Neural progenitor cell (in vitro differentiated cells): Measurements from ENCODE around the gene ELMOD1. TPM values are rescaled to one million over a fixed set of nuclear protein-coding genes. Genes with fewer than 3 reads are reported as not detected.
A peak's percentile ranks its signal among the peaks of the same experiment; 100 is the strongest.

Source experiments
- DNase-seq: peaks from one replicate; pipeline ENCODE4 v3.0.0-alpha.2; 2016; ENCODE audit warnings: low spot score
- H2AFZ ChIP-seq: fragments of 200-600 bp; sonication (generic); replicated peaks from 2 replicates; pipeline ENCODE4 v1.6.1; 2016; ENCODE audit warnings: antibody characterized with exemption
- H3F3A ChIP-seq: fragments of 200-600 bp; sonication (generic); 2 replicates; pipeline ENCODE4 v1.6.1; 2016; ENCODE audit warnings: antibody characterized with exemption, low read depth
- H3K27ac ChIP-seq: fragments of 200-600 bp; sonication (generic); 2 replicates; pipeline ENCODE4 v1.5.1; 2016; ENCODE audit warnings: mild to moderate bottlenecking
- H3K27me3 ChIP-seq: fragments of 200-600 bp; sonication (generic); 2 replicates; pipeline ENCODE4 v1.6.1; 2016; ENCODE audit warnings: mild to moderate bottlenecking, moderate library complexity
- H3K36me3 ChIP-seq: fragments of 200-600 bp; sonication (generic); 2 replicates; pipeline ENCODE4 v1.5.1; 2016
- H3K4me1 ChIP-seq: fragments of 200-600 bp; sonication (generic); 2 replicates; pipeline ENCODE4 v1.6.1; 2016; ENCODE audit warnings: mixed run types
- H3K4me2 ChIP-seq: fragments of 200-600 bp; sonication (generic); 2 replicates; pipeline ENCODE4 v1.6.1; 2016
- H3K4me3 ChIP-seq: fragments of 200-600 bp; sonication (generic); 2 replicates; pipeline ENCODE4 v1.5.1; 2016
- H3K79me2 ChIP-seq: fragments of 200-600 bp; sonication (generic); 2 replicates; pipeline ENCODE4 v1.6.1; 2016; ENCODE audit warnings: low read depth
- H3K9ac ChIP-seq: fragments of 200-600 bp; sonication (generic); 2 replicates; pipeline ENCODE4 v1.6.1; 2016
- H3K9me3 ChIP-seq: fragments of 200-600 bp; sonication (generic); 2 replicates; pipeline ENCODE4 v1.5.1; 2016; ENCODE audit warnings: low read depth
- H4K20me1 ChIP-seq: fragments of 200-600 bp; sonication (generic); 2 replicates; pipeline ENCODE4 v1.6.1; 2016; ENCODE audit warnings: low read depth
- H3K27ac Mint-ChIP-seq: 3 replicates; pipeline ENCODE4 v1.8.0; 2021; ENCODE audit warnings: mixed read lengths
- H3K27me3 Mint-ChIP-seq: 2 replicates; pipeline ENCODE4 v1.8.0; 2022; ENCODE audit warnings: low read depth, mild to moderate bottlenecking, inconsistent platforms, moderate library complexity, mixed read lengths; ENCODE audit not compliant: insufficient read depth
- H3K36me3 Mint-ChIP-seq: 3 replicates; pipeline ENCODE4 v1.8.0; 2021; ENCODE audit warnings: mixed read lengths
- H3K4me1 Mint-ChIP-seq: 3 replicates; pipeline ENCODE4 v1.8.0; 2021; ENCODE audit warnings: mixed read lengths
- H3K4me3 Mint-ChIP-seq: 3 replicates; pipeline ENCODE4 v1.8.0; 2021; ENCODE audit warnings: mild to moderate bottlenecking, moderate library complexity, mixed read lengths
- H3K9me3 Mint-ChIP-seq: 3 replicates; pipeline ENCODE4 v1.8.0; 2020; ENCODE audit warnings: mixed read lengths
- CTCF ChIP-seq: fragments of 200-600 bp; sonication (generic); IDR thresholded peaks from 2 replicates; pipeline ENCODE4 v1.5.1; 2017; ENCODE audit warnings: antibody characterized with exemption, mild to moderate bottlenecking
- EZH2 ChIP-seq: fragments of 200-600 bp; sonication (generic); IDR thresholded peaks from 2 replicates; pipeline ENCODE4 v1.6.1; 2017; ENCODE audit warnings: antibody characterized with exemption, mild to moderate bottlenecking, moderate library complexity
- EZH2phosphoT487 ChIP-seq: fragments of 200-600 bp; sonication (generic); IDR thresholded peaks from 2 replicates; pipeline ENCODE4 v1.6.1; 2017; ENCODE audit warnings: antibody characterized with exemption
- total RNA-seq: library from RNA; depleted of rRNA; stranded (reverse); fragments of >200 nt; gene quantifications from 2 replicates; pipeline ENCODE4 v1.2.3, GENCODE V29; 2015; ENCODE audit warnings: low replicate concordance

ELMOD1 gene
- total RNA-seq, 1 donor from 2014 or later, result not detected

DNA sequence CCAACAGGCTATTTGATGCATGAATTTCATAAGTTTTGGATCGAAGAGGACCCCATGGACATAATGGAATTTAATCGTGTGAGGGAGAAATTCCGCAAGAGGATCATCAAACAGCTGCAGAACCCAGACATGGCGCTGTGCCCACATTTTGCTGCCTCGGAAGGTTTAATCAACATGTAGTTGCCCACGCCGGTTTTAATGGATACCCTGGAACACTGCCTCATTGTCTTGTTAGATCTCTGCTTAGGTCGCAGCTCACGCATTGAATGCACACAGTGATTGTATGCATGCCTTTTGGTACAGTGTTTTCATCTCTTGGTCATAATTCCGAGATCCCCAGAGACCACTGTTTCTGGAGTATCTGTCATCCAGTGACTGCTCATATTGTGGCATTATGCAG, 74.1 kb downstream of the ELMOD1 start:
- no peak overlapping the region for H3K4me2 ChIP-seq

GRCh38 chr11:107666911-107667613, 76.1 kb downstream of the ELMOD1 start:
- Histone ChIP-seq H3K4me3 (no peak overlapping the region), H3K4me1 (peaks cover 5% of the 10 kb centered on the region), H3K9ac (no peak overlapping the region), H3F3A (no peaks in the 10 kb centered on the region), H3K36me3 (no peaks in the 10 kb centered on the region), H3K9me3 (no peaks in the 10 kb centered on the region), H3K27me3 (no peaks in the 10 kb centered on the region), H4K20me1 (no peaks in the 10 kb centered on the region), H3K79me2 (no peaks in the 10 kb centered on the region), H2AFZ (no peak overlapping the region), H3K27ac (no peak overlapping the region), H3K4me2 (no peak overlapping the region)
- H3K27me3 Mint-ChIP-seq, result no peaks in the 10 kb centered on the region
- H3K4me1 Mint-ChIP-seq, result peaks cover 37% of the 10 kb centered on the region
- H3K9me3 Mint-ChIP-seq, result no peaks in the 10 kb centered on the region
- TF ChIP-seq CTCF, result no peak
- no peak for TF ChIP-seq EZH2
- TF ChIP-seq EZH2phosphoT487, result no peak
- no peak overlapping the region for H3K27ac Mint-ChIP-seq
- no peak overlapping the region for H3K4me3 Mint-ChIP-seq
- H3K36me3 Mint-ChIP-seq, result no peaks in the 10 kb centered on the region
- peak; percentile 2 for DNase-seq

More for the DNA sequence above, 74.1 kb downstream of the ELMOD1 start:
- H3K36me3 ChIP-seq, result no peaks in the 10 kb centered on the region
- H3K9me3 Mint-ChIP-seq, result no peaks in the 10 kb centered on the region
- no peak overlapping the region for H3K9ac ChIP-seq
- no peak overlapping the region for H3K27ac Mint-ChIP-seq
- no peaks in the 10 kb centered on the region for H3K9me3 ChIP-seq
- H3K27ac ChIP-seq, result no peak overlapping the region
- no peak for DNase-seq
- H3K4me3 Mint-ChIP-seq, result no peak overlapping the region
- peaks cover 5% of the 10 kb centered on the region for H3K4me1 ChIP-seq
- no peaks in the 10 kb centered on the region for H3K27me3 Mint-ChIP-seq
- peak overlapping the region; percentile 23 for H2AFZ ChIP-seq
- TF ChIP-seq EZH2, result no peak
- TF ChIP-seq CTCF, result no peak
- no peak for TF ChIP-seq EZH2phosphoT487
- H3K79me2 ChIP-seq, result no peaks in the 10 kb centered on the region
- no peak overlapping the region for H3K4me3 ChIP-seq
- H3K4me1 Mint-ChIP-seq, result peaks cover 42% of the 10 kb centered on the region
- H4K20me1 ChIP-seq, result no peaks in the 10 kb centered on the region
- no peaks in the 10 kb centered on the region for H3F3A ChIP-seq
- H3K36me3 Mint-ChIP-seq, result no peaks in the 10 kb centered on the region
- H3K27me3 ChIP-seq, result no peaks in the 10 kb centered on the region

DNA sequence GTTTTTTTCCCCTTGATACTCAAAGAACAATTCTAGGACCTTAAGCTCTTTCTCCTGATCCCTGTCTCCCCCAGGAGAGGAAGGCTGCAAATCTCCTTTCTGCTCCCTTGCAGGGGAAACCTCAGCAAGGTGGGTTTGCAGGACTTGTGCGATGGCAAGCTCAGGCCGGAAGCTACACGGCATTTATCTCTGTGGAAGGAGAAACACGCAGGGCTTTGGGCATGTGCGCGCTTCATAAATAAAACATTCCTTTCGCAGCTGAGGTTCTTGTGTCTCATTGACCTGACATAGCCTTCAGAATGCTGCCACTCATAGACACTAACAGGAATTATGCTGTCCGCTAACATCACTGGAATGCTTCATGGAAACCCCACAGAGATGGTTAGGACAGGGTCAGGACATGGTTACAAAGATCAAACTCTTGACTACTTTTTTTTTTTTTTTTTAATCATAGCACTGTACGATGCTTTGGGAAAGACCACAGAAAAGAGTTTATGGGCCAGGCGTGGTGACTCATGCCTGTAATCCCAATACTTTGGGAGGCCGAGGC, 78.3 kb downstream of the ELMOD1 start:
- no peaks in the 10 kb centered on the region for H3F3A ChIP-seq
- no peak overlapping the region for H3K27ac ChIP-seq
- H4K20me1 ChIP-seq, result no peaks in the 10 kb centered on the region
- Mint-ChIP-seq H3K36me3 (no peaks in the 10 kb centered on the region), H3K27ac (no peak overlapping the region), H3K27me3 (no peaks in the 10 kb centered on the region), H3K4me3 (no peak overlapping the region), H3K4me1 (peaks cover 37% of the 10 kb centered on the region), H3K9me3 (no peaks in the 10 kb centered on the region)
- no peak overlapping the region for H2AFZ ChIP-seq
- no peaks in the 10 kb centered on the region for H3K79me2 ChIP-seq
- no peaks in the 10 kb centered on the region for H3K9me3 ChIP-seq
- H3K4me1 ChIP-seq, result peaks cover 5% of the 10 kb centered on the region
- DNase-seq, result no peak
- no peak overlapping the region for H3K4me3 ChIP-seq
- H3K4me2 ChIP-seq, result no peak overlapping the region
- TF ChIP-seq EZH2phosphoT487 (no peak), CTCF (no peak), EZH2 (no peak)
- no peaks in the 10 kb centered on the region for H3K36me3 ChIP-seq
- no peak overlapping the region for H3K9ac ChIP-seq
- no peaks in the 10 kb centered on the region for H3K27me3 ChIP-seq
